Karpas-422 (cell line): ENCODE results near the gene DTX4. TPM values are rescaled to one million over a fixed set of nuclear protein-coding genes. Genes with fewer than 3 reads are reported as not detected.
"Not testable (repeated sequence)": the region's sequence is repeated elsewhere in the genome, so short reads cannot be mapped to it uniquely, and the experiment has no call there.

Experiments used
- DNase-seq: peaks from one replicate; pipeline ENCODE4 v3.0.0-alpha.2; 2015
- H2AFZ ChIP-seq: fragments of 200-600 bp; sonication (generic); 2 replicates; pipeline ENCODE4 v1.6.1; 2014; ENCODE audit warnings: antibody characterized with exemption, low read length, mixed read lengths
- H3K27ac ChIP-seq: fragments of 200-600 bp; sonication (generic); 2 replicates; pipeline ENCODE4 v1.5.1; 2014; ENCODE audit warnings: mild to moderate bottlenecking, low read length, moderate library complexity
- H3K27me3 ChIP-seq: fragments of 200-600 bp; sonication (generic); 2 replicates; pipeline ENCODE4 v1.6.1; 2014; ENCODE audit warnings: low read length, mixed read lengths
- H3K36me3 ChIP-seq: fragments of 200-600 bp; sonication (generic); 2 replicates; pipeline ENCODE4 v1.6.1; 2014; ENCODE audit warnings: low read length, mixed read lengths; ENCODE audit not compliant: insufficient read depth
- H3K4me1 ChIP-seq: fragments of 200-600 bp; sonication (generic); 2 replicates; pipeline ENCODE4 v1.6.1; 2014; ENCODE audit warnings: mild to moderate bottlenecking, low read length, mixed read lengths
- H3K4me2 ChIP-seq: fragments of 200-600 bp; sonication (generic); 2 replicates; pipeline ENCODE4 v1.6.1; 2014; ENCODE audit warnings: low read length, low read depth, mild to moderate bottlenecking; ENCODE audit not compliant: poor library complexity, severe bottlenecking
- H3K4me3 ChIP-seq: fragments of 200-600 bp; sonication (generic); 2 replicates; pipeline ENCODE4 v1.5.1; 2014; ENCODE audit warnings: mild to moderate bottlenecking, antibody characterized with exemption, low read length, mixed read lengths
- H3K79me2 ChIP-seq: fragments of 200-600 bp; sonication (generic); 2 replicates; pipeline ENCODE4 v1.6.1; 2014; ENCODE audit warnings: mild to moderate bottlenecking, low read length, mixed read lengths
- H3K9ac ChIP-seq: fragments of 200-600 bp; sonication (generic); 2 replicates; pipeline ENCODE4 v1.6.0; 2014; ENCODE audit warnings: low read length
- H3K9me2 ChIP-seq: fragments of 200-600 bp; sonication (generic), shearing (Covaris generic); replicated peaks from 2 replicates; pipeline ENCODE4 v1.6.0; 2014; ENCODE audit warnings: mild to moderate bottlenecking, low read length, moderate library complexity; ENCODE audit not compliant: insufficient read depth
- H3K9me3 ChIP-seq: fragments of 300-700, 200-600 bp; sonication (generic); 2 replicates; pipeline ENCODE4 v1.6.1; 2014; ENCODE audit warnings: low read length, mixed read lengths
- H4K20me1 ChIP-seq: fragments of 200-600 bp; sonication (generic); 2 replicates; pipeline ENCODE4 v1.6.1; 2014; ENCODE audit warnings: mild to moderate bottlenecking, antibody characterized with exemption, low read length, low read depth; ENCODE audit not compliant: insufficient read depth
- total RNA-seq: library from RNA; depleted of rRNA; stranded (reverse); fragments of >200 nt; shearing (Covaris generic); gene quantifications from 2 replicates; pipeline ENCODE4 v1.2.3, GENCODE V29; 2014; ENCODE audit warnings: low replicate concordance; rRNA removed

Gene DTX4
- total RNA-seq = 8.4 and 9.2 TPM in 2 replicates

DNA sequence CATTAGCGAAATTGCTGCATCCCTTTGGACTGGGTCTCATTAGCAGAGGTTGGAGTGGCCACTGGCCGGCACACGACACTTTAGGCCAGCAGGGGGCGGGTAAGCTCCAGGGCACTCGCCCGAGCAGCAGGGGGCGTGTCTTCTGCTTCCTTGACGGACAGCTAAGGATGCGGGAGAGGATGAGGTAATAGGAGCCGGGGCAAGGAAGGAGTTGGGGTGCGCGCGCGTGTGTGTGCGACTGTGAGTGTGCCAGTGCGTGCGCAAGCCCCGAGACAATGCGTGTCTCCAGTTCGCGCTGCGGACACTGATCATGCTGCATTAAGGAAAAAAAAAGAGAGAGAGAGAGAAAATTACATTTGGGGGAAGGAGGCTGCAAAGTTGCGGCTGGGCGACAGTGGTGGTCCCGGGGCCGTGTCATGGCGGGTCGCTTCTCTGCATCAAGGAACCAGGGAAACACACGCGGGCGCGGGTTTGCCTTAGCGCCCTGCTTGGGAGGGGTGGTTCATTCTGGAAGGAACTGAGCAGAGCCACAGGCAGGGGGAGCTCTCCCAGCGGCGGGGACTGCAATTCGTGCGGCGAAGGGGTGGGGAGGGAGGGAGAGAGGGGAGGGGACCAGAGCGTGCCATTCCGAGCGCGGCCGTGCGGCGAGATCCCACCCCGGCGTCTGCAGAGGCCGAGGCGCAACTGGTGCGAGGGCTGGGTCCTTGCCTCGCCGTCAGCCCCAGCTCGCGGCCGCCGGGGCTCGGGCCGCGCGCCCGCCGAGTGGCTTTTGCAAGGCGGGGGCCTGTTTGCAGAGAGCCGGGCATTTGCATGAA, at the start of gene DTX4:
TSS of gene DTX4 (plus strand) at position 625 of the 815 bp plus-strand sequence. CDS start 464 bp downstream, outside the sequence.
- no peaks in the 10 kb centered on the region for H3K79me2 ChIP-seq
- peak; percentile 96 for DNase-seq
- H3K9me2 ChIP-seq = no peaks in the 10 kb centered on the region
- peak within 1 kb of the TSS; percentile 98 for H2AFZ ChIP-seq
- no peaks in the 10 kb centered on the region for H3K27me3 ChIP-seq
- H3K36me3 ChIP-seq = no peaks in the 10 kb centered on the region
- H4K20me1 ChIP-seq = peaks cover 10% of the 10 kb centered on the region; the same call in 1 of the 2 replicates
- peaks cover 22% of the 10 kb centered on the region for H3K4me1 ChIP-seq
- H3K4me2 ChIP-seq = peak within 1 kb of the TSS; percentile 99
- peak within 1 kb of the TSS; percentile 64 for H3K27ac ChIP-seq
- no peaks in the 10 kb centered on the region for H3K9me3 ChIP-seq
- H3K9ac ChIP-seq = peak within 1 kb of the TSS; percentile 86
- peak within 1 kb of the TSS; percentile 90 for H3K4me3 ChIP-seq

- H2AFZ ChIP-seq = peak overlapping the region; percentile 84; the same call in 1 of the 2 replicates
- peak; percentile 96 for DNase-seq
These were observed 36.1 kb upstream of the DTX4 start for GRCh38 chr11:59135648-59136461.

GRCh38 chr11:59136551-59136950, 35.4 kb upstream of the DTX4 start:
- H4K20me1 ChIP-seq, H3K36me3 ChIP-seq, H3K9ac ChIP-seq, H3K9me2 ChIP-seq, H3K27ac ChIP-seq, H3K27me3 ChIP-seq, H3K9me3 ChIP-seq, DNase-seq, H3K79me2 ChIP-seq, H2AFZ ChIP-seq, H3K4me3 ChIP-seq: not testable (repeated sequence)
- Histone ChIP-seq H3K4me2 (peak overlapping the region; percentile 63), H3K4me1 (peaks cover 20% of the 10 kb centered on the region)

More at GRCh38 chr11:59135648-59136461, 36.1 kb upstream of the DTX4 start:
- 0 out of 2 replicates have a peak, but pooled peaks cover 3% of the 10 kb centered on the region for H3K9me3 ChIP-seq
- H3K4me1 ChIP-seq = peaks cover 16% of the 10 kb centered on the region
- peak overlapping the region; percentile 44; the same call in 1 of the 2 replicates for H3K4me3 ChIP-seq
- no peaks in the 10 kb centered on the region for H3K27me3 ChIP-seq
- peak overlapping the region; percentile 63 for H3K4me2 ChIP-seq
- no peaks in the 10 kb centered on the region for H3K9me2 ChIP-seq
- peaks cover 4% of the 10 kb centered on the region; the same call in 1 of the 2 replicates for H3K36me3 ChIP-seq
- no peak overlapping the region for H3K27ac ChIP-seq
- no peaks in the 10 kb centered on the region for H3K79me2 ChIP-seq
- peak overlapping the region; percentile 55 for H3K9ac ChIP-seq
- no peaks in the 10 kb centered on the region for H4K20me1 ChIP-seq

- Histone ChIP-seq H3K27ac (no peak overlapping the region), H3K9ac (no peak overlapping the region), H3K4me2 (no peak overlapping the region), H3K9me3 (no peaks in the 10 kb centered on the region), H3K79me2 (no peaks in the 10 kb centered on the region), H3K4me3 (no peak overlapping the region), H3K27me3 (no peaks in the 10 kb centered on the region), H2AFZ (no peak overlapping the region), H4K20me1 (no peaks in the 10 kb centered on the region), H3K4me1 (peaks cover 26% of the 10 kb centered on the region), H3K36me3 (0 out of 2 replicates have a peak, but pooled peaks cover under 1% of the 10 kb centered on the region), H3K9me2 (no peaks in the 10 kb centered on the region)
- no peak for DNase-seq
These were observed 34.7 kb upstream of the DTX4 start for GRCh38 chr11:59137190-59137589.

- DNase-seq = peak; percentile 51
- H3K9me3 ChIP-seq = no peaks in the 10 kb centered on the region
- H3K27me3 ChIP-seq = no peaks in the 10 kb centered on the region
- H3K4me2 ChIP-seq = peak overlapping the region; percentile 5
- H3K4me3 ChIP-seq = no peak overlapping the region
- H3K9me2 ChIP-seq = no peaks in the 10 kb centered on the region
- peaks cover 34% of the 10 kb centered on the region for H3K4me1 ChIP-seq
- H4K20me1 ChIP-seq = no peaks in the 10 kb centered on the region
- no peaks in the 10 kb centered on the region for H3K36me3 ChIP-seq
- H3K27ac ChIP-seq = peak overlapping the region; percentile 16; the same call in 1 of the 2 replicates
- H3K9ac ChIP-seq = no peak overlapping the region
- 0 out of 2 replicates have a peak, but pooled peaks cover 4% of the 10 kb centered on the region for H3K79me2 ChIP-seq
- no peak overlapping the region for H2AFZ ChIP-seq
These were observed 33.3 kb upstream of the DTX4 start for GRCh38 chr11:59138643-59139042.

DNA sequence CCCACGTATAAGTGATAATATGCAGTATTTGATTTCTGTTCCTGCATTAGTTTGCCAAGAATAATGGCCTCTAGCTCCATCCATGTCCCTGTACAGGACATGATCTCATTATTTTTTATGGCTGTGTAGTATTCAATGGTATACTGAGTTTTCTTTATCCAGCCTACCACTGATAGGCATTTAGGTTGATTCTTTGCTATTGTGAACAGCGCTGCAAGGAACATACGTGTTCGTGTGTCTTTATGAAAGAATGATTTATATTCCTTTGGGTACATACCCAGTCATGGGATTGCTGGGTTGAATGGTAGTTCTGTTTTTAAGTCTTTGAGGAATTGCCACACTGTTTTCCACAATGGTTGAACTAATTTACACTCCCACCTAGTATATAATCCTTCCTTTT, 30.7 kb upstream of the DTX4 start:
- Histone ChIP-seq H3K4me3 (peak overlapping the region; percentile 94; the same call in 1 of the 2 replicates), H3K9me3 (no peaks in the 10 kb centered on the region), H4K20me1 (no peaks in the 10 kb centered on the region), H3K27me3 (no peaks in the 10 kb centered on the region), H2AFZ (no peak overlapping the region), H3K9ac (no peak overlapping the region), H3K4me2 (peak overlapping the region; percentile 98), H3K9me2 (no peaks in the 10 kb centered on the region), H3K79me2 (peaks cover 13% of the 10 kb centered on the region), H3K27ac (no peak overlapping the region), H3K36me3 (peaks cover 1% of the 10 kb centered on the region; the same call in 1 of the 2 replicates), H3K4me1 (peaks cover 48% of the 10 kb centered on the region)
- DNase-seq = no peak

DNA sequence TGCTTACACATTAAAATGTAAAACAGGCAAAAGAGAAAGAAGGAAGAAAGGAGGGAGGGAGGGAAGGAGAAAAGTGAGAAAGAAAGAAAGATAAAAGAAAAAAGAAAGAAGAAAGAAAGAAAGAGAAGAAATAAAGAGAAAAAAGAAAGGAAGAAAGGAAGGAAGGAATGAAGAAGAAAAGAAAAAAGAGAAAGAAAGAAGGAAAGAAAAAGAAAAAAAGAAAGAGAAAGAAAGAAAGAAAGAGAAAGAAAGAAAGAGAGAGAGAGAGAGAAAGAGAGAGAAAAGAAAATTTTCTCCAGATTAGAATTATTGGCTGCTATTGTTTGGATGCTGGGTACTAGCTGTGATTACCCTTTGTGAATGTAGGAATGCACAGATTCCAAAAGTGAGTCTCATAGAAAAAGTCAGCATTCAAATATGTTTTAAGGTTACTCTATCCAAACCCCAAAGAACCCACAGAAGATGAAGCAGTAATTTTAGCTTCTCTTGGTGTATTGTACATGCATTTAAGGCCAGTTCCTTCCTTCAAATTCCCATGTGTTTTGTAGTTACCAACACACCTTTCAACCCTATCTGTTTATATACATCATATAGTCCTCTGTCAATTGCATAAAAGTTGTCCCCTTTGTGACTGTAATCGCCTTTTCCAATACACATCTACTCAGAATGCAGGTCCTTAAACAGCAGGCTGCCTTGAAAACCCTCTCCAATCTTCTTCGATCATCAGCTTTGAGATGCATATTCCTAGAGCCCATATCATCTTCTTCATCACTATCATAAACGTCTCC, 30.1 kb upstream of the DTX4 start:
- Histone ChIP-seq H3K9me2 (no peaks in the 10 kb centered on the region), H3K79me2 (peaks cover 18% of the 10 kb centered on the region), H3K4me1 (peaks cover 53% of the 10 kb centered on the region), H3K9me3 (no peaks in the 10 kb centered on the region), H3K27ac (peak overlapping the region; percentile 24; the same call in 1 of the 2 replicates), H3K36me3 (peaks cover 6% of the 10 kb centered on the region; the same call in 1 of the 2 replicates), H2AFZ (peak overlapping the region; percentile 95), H3K27me3 (no peaks in the 10 kb centered on the region), H4K20me1 (no peaks in the 10 kb centered on the region), H3K4me2 (peak overlapping the region; percentile 98), H3K9ac (peak overlapping the region; percentile 74), H3K4me3 (peak overlapping the region; percentile 94)
- no peak for DNase-seq
